Activated gamma-delta T cell (primary cell): ENCODE measurements around the gene LIMS1.
"Not testable (repeated sequence)": the region's sequence is repeated elsewhere in the genome, so short reads cannot be mapped to it uniquely, and the experiment has no call there.

Source experiments
- DNase-seq: peaks from one replicate; lab custom pipeline; 2025; lab: John Stamatoyannopoulos, UW

The LIMS1 gene

DNA sequence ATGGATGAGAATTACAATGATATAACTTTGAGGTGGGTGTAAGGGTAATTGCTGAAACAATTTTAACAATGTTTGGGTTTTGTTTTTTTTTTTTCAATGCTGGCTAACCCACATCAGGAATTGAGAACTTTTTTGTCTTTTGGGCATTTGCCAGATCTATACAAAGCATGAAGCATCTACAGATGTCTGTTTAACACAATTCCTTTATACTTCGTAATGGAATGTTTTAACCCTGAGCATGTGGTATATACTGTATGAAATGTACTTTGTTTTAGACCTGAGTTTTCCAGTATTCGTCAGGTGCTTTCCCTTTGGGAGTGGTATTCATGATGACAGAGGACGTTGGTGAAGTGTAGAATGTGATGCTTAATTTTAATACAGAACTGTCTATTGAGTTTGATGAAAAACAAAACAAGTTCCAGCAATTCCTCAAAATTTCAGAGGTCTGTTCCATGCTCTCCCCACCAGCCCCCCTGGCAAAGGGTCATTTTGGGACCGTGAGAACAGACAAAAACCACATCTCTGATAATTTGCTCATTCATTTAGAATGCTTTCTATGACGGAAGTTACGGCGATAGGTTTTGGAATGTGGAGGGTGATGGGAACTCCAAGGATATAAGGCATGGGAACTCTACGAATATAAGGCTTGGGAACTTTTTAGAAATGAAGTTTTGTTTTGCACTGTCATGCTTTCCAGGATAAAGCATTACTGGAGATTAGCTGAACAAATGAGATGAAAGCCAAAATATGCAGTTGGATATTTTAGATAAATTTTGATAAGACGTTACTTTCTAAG, 14.1 kb downstream of the LIMS1 start:
- DNase-seq = no peak

DNA sequence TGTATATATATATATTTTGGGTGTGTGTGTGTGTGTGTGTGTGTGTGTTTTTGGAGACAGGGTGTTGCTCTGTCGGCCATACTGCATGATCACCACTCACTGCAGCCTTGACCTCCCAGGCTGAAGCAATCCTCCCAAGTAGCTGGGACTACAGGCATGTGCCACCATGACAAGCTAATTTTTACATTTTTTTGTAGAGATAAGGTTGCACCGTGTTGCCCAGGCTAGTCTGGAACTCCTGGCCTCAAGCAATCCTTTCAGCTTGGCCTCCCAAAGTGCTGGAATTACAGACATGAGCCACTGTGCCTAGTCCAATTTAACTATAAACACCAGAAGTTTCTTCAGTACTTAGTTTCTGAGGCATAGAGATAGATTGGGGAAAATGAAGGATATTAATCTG, 18.3 kb downstream of the LIMS1 start:
- DNase-seq = no peak

DNA sequence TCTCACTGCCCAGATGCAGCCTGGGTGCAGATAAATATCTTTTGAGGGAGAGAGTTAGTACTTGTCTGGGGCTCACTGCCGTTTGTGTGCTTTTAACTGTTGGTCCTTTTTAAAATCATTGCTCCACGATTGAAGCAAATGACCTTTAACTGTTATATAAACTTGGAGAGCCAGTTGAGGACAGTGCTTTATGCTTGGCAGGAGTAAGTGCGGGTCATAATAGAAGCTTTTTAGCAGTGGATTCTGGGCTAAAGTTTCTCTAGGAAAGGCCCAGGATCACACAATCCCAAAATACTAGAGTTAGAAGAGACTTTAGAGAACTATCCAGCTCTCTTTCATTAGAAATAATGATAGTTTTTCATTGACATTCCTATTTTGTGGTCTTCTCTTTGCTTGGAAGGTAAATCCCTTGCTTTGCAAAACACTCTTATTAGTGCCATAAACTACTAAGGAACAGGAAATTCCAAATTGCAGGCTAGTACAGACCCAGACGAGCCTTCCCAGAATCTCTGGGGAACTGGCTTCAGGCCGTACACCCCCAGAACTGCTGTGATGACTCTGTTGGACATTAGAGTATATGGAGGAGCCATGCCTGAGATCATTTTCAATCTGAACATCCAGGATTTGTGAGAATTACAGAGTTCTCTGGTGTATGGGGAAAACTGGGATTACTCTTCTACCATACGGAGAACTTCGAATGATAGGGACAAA, 19.1 kb downstream of the LIMS1 start:
- DNase-seq = no peak

DNA sequence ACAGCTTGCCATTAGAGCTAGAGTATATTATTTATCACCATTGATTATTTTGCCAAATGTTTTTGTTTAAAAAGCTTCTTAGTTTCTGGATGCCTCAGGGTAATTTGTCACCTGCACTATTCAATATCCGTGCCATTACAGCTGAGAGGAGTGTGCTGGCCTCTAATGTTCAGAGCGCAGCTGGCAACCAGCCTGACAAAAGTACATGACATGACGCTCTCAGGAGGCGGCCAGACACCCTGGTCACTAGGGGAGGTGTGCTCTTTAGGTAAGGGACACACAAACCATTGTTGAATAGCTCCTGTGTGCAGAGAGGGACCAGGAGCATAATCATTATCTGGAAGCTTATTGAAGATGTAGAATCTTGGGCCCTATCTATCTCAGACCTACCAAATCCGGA, 20.3 kb downstream of the LIMS1 start:
- no peak for DNase-seq

DNA sequence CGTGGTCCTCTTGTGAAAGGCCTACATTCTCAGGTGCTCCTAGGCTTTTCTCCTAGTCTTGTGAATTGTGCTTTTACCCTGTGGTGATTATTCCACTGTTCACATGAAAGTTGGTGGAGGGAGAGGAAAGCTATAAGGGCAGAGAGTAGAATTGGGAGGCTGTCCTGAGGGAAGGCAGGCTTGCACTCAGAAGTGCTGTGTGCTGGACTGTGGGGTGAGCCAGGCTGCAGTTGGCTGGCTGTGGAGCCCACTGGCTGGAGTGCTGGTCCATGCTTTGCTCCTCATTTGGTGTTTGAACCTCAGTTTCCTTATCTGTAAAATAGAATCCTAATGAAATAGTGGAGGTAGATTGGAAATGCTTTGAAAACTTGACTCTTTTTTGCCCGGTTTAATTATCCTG, 21.3 kb downstream of the LIMS1 start:
- no peak for DNase-seq

DNA sequence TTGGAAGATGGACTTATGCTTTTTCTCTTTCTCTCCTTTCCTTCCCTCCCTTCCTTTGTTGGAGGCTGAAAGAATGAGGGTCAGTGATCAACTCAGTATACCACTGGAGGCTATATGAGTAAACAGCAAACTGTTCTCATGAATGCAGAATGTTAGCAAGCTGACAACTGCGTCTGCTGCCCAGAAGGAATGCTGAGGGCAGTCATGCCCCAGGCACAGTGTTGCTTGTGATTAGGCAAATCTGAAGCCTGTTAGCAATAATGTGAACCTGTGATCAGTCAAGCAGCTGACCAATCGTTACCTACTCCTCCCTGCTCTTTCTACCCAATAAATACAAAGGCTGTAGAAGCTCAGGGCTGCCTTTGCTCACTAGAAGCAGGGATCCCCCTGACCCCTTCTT, 22.3 kb downstream of the LIMS1 start:
- DNase-seq = not testable (repeated sequence)

DNA sequence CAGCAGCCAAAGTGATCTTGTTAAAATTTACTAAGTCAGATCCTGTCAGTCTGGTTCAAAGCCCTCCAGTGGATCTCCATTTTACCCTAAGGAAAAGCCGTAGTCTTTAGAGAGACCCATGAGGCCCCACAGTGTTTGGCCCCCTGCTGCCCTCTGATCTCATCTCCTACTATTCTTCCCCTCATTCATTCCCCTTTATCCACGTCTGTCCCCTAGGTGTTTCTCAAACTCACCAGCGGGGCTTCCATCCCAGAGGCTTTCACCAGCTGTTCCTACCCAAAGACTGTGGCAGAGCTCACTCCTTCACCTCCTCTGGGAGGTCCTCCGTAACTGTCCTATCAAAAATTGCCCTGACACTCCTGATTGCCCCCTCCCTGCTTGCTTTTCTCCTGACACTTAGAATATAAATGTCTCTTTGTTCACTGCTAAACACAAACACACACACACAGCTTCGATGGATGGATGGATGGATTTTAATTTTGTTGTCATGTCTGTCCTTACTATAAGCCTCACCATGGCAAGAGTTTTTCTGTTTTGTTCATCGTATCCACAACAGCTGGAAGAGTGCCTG, 26.1 kb downstream of the LIMS1 start:
- no peak for DNase-seq

DNA sequence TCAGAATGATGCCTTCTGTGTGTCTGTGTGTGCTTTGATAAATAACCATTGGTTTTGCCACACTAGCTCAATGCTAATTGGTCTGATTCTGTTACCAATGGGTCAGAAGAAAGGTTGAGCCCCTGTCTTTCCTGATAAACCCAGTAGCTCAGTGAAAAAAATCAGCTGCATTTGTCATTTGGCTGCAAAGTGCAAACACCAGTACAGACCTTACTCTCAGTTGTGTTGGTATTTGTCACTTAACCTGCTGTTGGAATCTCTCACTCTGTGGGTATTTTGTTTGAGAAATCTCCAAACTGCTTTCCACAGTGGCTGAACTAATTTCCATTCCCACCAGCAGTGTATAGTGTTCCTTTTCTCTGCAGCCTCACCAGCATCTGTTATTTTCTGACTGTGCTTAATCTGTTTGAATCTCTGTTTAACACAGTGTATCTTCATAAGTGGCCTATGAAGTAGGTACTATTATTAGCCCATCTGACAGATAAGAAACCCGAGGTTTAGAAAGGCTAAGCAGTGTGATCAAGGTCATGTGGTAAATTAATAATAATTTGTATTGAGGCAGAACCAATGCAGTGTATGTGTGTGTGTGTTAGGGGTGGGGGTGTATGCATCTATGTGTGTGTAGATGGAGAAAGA, 26.7 kb downstream of the LIMS1 start:
- DNase-seq = no peak

DNA sequence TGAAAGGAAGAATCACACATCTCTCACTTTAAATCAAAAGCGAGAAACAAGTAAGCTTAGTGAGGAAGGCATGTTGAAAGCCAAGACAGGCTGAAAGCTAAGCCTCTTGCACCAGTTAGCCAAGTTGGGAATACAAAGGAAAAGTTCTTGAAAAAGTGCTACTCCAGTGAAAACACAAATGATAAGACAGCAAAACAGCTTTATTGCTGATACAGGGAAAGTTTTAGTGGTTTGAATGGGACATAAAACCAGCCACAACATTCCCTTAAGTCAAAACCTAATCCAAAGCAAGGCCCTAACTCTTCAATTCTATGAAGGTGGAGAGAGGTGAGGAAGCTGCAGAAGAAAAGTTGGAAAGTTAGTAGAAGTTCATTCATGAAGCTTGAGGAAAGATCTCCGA, 28.0 kb downstream of the LIMS1 start:
- no peak for DNase-seq

DNA sequence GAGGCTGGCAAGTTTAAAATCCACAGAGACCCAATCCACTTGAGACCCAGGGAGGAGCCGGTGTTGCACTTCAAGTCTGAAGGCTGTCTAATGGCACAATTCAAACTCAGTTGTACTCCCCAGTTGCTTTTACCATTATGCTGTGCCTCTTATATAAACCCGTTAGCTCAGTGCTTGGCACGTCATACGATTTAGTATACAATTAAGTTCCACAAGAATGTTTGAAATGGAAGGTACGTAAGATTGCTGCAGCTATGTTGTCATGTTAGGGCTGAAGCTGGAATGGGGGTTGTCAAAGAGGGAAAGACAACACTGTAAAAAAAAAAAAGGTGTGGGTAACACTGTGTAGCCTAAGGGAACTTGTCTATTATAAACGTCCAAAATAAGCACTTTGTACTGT, 30.2 kb downstream of the LIMS1 start:
- no peak for DNase-seq

DNA sequence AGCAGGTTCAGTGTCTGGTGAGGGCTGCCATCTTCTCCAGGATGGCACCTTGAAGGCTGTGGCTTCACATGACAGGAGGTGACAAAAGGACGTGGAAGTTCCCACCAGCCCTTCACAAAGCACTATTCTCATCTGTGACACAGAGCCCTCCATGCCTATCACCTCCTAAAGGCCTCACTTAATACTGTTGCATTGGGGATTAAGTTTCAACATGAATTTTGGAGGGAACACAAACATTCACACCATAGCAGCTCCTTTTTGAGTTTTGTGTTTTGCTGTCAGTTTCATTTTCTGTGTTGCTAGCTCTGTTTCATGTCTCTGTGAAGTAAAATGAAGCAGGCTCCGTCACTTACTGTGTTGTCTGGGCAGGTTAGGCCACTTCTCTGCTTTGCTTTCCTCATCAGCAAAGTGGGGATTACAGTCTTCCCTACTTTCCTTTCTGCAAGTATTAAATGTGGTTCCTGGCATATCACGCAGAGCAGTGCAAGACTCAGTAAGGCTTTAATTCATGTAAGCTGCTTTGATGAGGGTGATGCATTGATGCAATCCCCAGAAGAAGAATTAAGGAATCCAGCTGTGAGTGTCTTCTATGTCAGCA, 31.6 kb downstream of the LIMS1 start:
- no peak for DNase-seq

DNA sequence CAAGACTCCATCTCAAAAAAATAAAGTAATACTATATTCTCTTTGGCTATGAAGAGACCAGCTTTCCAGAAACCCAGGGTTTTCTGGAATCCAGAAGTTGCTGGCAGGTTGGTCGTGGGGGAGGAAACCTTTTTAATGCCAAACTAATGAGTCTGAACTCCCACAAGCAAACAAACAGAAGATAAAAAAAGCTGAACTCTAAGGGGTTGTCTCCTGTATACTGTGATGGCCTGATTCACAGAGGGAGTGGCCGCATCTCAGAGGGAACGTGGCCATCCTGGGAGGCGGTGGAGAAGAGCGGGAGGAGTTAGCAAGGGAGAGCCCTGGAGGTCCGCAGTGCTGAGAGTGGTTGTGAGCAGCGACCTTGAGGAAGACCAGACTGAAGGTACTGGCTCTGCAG, 36.1 kb downstream of the LIMS1 start:
- DNase-seq = no peak

DNA sequence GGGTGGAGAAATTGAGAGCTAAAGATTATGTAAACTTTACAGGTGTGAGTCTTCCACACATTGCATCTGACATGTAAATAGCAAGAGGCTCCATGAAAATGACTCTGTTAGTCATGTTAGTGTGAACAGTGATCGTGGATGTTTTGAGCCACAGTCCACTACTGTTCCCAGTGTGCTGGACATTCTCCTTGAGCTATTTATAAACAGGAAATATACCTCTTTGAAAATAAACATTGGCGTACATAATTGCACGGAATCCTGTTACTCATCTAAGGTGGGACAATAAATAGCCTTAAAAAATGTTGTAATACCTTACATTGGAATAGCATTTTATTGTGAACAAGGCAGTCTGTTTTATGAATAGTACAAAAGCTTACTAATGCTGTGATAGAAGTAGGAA, 37.0 kb downstream of the LIMS1 start:
- no peak for DNase-seq

DNA sequence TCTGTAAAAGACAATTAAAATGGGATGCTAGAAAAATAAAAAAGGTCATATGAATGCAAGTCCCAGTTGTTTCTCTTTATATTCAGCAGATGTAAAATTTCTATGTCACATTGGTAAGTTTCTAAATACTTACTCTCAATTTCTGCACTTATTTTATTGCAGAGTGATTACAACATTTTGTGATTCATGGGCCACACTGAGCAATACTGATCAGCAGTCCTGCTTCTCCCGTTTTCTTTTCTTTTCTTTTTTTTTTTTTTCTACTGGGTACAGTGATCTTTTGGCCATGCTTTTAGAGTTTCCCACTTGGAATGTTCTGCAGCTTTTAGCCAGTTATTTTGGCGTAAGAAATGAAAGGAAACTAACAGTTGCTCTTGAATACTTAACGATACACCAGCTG, 38.8 kb downstream of the LIMS1 start:
- DNase-seq = no peak

DNA sequence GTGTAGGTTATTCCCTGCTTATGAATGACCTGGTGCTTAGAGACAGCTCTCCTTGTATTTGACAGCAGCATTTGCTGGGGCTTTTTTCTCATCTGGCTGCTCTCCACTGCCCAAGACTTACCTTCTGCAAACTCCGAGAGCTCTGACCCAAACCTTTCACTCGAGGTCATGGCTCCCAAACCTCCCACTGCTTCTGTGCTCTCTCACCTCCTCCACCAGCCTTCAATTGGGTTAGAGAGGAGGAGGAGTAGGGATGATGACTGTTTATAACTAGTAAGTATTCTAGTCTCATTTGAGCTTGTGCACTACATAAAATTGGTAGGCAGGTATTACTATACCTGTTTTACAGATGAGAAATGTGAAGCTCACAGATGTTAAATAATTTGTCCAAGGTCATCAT, 40.1 kb downstream of the LIMS1 start:
- DNase-seq = no peak

DNA sequence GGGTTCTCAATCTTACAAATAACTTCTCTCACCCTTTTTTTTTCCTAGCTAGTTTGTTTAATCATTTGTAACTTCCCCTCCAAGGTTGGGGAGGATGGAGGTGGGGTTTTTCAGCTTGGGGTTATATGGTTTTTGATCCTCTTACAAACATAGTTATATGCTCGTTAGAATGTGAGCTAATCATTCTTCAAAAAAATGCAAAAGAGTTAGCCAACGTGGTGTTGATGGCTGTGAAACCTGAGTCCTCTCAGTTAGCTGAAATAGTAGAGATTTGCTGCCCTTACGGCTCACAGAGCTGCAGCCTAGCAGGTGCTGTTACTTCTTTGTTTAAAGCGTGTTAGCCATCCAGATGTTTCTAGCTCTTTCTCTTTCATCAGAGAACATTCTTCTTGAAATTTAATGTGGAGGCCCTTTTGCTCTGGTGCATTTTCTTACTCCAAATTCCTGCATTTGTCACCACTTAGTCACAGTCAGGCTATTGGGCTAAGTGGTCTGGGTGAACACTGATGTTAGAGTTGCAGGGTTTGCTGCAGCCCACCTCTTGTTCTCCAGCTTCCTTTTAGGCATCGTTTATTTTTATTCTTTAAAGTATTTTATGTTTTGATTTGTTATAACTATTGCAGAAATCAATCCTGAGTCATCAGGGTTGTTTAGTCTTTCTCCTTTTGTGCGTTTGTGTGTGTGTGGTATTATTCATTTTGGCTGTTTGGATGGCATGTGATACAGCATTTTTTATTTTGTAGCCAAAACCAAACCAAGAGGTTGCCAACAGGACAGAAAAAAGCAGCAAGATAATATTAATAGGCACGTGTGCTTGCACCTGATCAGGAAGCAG, 41.1 kb downstream of the LIMS1 start:
- no peak for DNase-seq

DNA sequence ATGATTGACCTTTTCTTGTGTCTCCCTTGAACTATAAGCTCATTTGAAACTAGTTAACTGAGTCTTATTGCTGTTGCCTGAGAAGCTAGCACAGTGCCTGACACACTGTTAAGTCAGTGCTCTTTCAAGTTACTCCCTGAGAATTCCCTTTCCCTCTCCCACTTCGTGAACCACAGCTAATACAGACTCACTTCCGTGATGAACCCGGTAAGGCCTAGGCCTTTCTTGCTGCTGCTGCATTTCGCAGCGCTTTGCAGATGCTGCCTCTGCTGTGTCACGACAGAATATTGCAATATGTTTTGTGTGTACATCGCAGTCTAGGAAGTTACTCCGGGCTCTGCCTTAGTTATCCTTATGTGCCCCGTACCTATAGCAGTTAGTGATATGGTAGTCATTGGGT, 42.8 kb downstream of the LIMS1 start:
- no peak for DNase-seq

DNA sequence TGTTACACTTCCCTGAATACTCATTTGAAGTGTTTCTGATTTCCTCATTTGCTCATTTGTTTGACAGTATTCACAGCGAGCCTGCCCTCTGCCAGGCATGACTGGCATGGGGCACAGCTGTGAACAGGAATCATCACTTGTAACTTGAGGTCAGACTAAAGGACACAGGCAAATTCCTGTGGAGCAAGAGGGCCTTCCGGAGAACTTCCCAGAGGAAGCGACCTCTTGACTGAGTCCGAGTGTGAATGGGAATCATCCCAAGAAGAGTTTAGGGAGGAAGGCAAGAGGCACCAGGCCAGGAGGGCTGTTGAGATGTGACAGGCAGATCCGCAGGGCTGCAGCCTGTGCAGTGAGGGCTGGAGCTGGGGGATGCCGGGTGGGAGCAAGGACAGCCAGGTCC, 45.4 kb downstream of the LIMS1 start:
- no peak for DNase-seq

DNA sequence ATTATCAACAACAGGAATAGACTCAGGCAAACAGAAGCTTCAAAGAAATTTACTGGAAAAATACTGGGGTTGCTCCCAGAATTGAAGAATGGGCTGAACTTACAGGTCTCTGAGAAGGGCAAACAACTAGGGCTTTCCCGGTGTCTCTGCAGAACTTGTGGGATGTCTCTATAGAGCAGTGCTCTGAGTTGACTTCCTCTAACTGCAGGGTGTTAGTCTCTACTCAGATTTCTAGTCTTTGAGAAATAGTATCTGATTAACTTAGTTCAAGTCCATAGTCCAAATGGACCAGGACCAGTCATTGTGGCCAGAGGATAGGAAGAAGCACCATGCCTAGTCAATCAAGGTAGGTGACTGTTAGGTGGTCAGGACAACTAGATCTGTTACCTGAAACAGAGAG, 45.8 kb downstream of the LIMS1 start:
- DNase-seq = no peak

DNA sequence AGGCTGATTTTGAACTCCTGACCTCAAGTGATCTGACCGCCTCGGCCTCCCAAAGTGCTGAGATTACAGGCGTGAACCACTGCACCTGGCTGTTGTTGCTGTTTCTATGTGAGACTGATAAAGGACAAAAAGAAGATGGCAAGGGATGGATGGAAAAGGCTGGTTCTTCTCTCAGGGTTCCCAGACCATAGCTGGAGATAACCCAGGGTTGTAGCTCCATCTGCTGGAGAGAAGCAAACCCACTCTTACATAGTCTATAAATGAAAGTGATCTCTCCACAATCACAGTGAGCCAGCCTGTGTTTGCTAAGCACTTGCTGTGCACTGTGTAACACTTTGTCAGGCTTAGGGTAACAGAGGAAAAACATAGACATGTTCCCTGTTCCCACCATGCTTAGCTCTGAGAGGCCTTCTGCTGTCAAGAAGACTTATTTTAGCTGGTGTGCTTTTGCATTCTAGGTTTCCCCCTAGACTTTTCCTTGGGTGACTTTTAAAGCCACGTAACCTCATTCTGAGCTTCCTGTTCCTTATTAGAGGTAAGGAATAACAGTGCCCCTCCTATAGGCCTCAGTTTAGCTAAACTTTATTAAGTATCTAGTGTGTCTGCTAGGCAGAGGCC, 49.7 kb downstream of the LIMS1 start:
- no peak for DNase-seq

DNA sequence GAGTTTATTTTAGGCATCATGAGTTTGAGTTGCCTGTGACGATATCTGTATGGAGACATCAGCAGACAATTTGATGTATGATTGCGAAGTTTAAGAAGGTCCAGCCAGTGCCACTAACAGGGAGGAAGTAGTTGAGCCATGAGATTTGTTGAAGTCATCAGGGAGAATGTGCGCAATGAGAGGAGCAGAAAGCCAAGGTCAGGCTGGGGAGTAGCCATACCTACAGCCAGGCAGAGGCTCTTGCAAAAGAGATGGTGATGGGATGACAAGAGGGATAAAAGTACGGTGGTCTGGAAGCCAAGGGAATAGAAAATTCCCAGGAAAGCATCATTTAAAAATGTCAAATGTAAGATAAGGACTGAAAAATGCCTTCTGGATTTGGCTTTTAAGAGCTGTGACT, 51.2 kb downstream of the LIMS1 start:
- no peak for DNase-seq
